Measurements from ENCODE around the gene ZDHHC14.
A peak's percentile ranks its signal among the peaks of the same experiment; 100 is the strongest.

Gene ZDHHC14

DNA sequence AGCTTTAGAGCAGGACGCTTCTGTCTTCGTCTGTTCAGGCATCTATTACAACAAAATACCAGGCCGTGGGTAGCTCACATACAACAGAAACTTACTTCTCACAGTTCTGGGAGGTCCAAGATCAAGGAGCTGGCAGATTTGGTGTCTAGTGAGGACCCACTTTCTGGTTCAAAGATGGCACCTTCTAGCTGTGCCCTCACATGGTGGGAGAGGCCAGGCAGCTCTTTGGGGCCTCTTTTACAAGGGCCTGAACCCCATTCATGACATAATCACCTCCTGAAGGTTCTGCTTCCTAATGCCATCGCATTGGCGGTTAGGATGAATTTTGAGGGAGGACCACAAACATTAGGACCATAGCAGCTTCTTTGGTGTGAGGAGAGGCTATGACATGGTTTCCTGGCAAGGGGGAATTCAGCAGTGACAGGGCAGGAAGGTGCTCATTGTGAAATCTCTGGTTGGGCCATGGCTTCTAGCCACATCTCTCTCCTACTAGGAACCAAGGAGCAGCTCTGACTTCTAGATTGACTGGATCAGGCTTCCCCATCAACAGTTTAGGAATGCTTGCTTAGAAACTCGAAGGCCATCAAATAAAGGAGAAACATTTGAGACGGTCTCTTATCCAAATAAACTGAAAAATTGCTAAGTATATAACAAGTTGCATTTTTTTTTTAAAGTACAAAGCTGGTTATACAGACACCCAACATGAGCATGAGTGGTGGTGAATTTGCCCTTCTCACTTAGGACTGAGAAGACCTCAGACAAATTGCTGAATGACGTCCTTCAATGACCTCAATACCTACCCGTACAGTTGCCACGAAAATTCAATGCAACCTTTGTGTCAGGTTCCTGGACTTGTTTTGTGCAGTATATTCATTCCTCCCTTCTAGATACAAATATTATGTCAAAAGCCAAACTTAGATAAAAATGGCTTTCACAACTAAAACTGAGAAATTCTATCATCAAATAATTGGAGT is 140.7 kb downstream of the ZDHHC14 start:
- no peak for DNase-seq

- DNase-seq: no peak
Observed at GRCh38 chr6:157522472-157522871, 141.5 kb downstream of the ZDHHC14 start.

- no peak for DNase-seq
Observed at GRCh38 chr6:157524735-157525134, 143.7 kb downstream of the ZDHHC14 start.

DNA sequence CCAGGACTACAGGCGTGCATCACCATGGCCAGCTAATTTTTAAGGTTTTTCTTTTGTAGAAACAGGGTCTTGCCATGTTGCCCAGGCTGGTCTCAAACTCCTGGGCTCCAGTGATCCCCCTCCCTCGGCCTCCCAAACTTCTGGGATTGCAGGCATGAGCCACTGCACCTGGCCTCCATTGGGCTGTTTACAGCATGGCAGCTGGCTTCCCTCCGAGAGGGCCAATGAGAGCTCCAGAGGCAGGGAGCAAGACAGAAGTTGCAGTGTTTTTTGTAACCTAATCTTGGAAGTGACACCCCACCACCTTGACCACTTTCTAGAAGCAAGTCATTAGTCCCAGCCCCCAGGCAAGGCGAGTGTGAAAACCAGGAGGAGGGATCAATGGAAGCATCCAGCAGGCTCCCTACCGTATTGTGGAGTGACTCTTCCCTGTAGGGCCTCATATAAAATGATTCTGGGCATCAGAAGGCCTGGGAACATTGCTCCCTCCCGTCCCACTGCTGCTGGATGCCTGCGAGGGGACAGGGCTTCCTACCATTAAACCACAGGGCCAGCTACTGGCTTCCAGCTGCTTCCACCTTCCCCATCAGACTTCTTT is 144.4 kb downstream of the ZDHHC14 start:
- DNase-seq: no peak

- DNase-seq: no peak
Observed at GRCh38 chr6:157525918-157526425, 145.0 kb downstream of the ZDHHC14 start.

- DNase-seq: no peak
Observed at GRCh38 chr6:157527471-157527907, 146.5 kb downstream of the ZDHHC14 start.

DNA sequence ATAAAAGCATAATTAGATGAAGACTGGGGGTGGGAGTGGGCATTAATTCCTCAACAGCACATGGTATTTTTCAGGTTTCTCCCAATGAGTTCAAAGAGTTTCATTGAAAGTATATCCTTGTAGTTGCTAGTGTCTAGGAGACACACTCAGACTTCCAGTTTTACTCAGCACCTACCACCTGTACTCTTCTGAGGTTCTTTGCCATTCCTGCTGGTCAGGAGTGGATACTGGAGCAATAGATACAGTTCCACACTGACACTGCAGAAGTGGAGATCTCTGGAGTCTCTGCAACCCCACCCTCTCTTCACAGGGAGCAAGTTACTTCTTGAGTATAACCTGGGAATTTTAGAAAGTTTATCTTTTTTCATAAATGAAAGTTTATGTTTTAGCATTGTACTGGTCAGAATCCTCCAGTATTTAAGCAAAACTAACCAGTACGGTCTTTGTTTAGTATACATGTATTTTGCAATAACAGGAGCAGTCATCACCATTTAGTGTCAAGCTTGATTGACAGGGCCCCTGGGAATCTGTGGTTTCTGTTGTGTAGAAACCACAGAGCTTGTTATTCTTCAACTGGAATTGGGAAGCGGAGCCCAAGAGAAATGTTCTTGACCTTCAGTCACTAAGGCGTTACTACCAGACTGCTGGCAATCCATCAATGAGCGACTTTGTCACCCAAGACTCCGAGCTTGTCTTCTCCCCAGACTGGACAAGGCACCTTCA is 148.1 kb downstream of the ZDHHC14 start:
- peak; percentile 52 for DNase-seq

DNA sequence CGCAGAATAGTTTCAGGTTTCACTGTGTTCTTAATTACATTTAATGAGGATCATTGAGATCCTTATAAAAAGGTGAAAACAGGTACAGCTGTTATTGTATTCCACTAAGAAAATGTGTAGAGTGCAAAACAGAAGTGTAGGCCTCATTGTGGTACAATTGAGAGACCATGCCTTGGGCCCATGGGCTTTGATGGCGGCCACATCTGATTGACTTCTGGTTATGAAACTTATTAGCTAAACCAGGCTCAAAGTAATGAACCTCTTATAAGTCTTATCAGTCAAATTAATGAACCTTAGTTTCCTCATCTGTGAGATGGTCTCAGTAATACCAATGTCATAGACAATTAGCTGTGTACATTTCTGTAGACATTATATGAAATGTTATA is 148.7 kb downstream of the ZDHHC14 start:
- no peak for DNase-seq

- no peak for DNase-seq
Observed at GRCh38 chr6:157530126-157530525, 149.1 kb downstream of the ZDHHC14 start.

DNA sequence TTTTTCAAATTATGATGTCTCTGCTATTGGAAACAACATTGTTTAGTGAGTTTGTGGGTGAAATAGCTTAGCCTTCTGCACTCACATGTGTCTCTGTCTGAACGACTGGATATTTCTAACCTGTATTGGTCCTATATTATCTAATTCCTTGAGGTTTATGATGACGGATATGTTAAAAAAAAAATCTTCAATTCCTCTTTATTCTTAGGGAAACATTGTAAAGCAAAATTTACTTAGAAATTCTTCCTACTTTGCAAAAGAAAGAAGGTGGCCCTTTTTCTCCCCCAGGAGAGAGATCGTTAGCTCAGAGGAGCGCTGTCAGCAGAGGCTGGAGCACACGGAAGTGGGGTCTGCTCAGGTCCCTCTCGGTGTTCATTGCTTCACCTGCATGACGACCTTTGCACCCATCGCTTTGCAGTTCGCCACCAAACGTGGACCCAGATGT is 149.8 kb downstream of the ZDHHC14 start:
- DNase-seq: no peak

DNA sequence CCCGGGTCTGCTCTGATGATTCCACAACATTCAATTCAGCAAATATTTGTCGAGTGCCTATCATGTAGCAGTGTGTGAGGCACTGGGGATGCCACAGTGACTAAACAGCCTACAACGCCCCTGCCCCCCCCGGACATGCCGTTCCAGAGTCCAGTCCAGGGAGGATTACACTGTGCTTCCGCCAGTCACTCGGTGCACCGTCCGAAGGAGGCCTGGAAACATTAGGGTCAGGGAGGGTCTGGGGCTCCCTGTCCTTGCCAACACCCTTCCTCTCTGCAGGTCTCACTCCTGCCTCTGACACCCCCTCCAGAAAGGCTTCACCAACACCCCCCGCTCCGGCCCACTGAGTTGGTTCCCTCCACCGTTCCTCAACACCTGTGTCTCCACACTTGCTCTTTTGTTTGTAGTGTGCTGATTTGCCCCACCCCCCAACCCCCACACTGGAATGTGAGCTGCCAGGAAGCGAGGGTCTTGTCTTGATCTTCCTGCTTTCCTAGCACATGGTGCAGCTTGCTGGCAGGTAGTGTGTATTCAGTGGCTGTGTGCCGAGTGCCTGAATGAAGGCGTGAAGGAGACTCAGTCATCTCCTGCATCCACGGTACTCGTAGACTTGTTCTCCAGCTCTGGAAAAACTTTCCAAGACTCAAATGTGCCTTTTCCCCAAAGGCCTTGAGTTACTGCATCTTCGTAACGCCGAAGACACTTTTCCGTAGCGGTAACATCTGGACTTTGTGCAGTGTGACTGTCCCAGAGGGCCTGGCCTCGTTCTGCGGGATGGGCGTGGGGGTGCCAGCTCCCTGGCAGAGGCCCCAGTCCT is 150.4 kb downstream of the ZDHHC14 start:
- no peak for DNase-seq

DNA sequence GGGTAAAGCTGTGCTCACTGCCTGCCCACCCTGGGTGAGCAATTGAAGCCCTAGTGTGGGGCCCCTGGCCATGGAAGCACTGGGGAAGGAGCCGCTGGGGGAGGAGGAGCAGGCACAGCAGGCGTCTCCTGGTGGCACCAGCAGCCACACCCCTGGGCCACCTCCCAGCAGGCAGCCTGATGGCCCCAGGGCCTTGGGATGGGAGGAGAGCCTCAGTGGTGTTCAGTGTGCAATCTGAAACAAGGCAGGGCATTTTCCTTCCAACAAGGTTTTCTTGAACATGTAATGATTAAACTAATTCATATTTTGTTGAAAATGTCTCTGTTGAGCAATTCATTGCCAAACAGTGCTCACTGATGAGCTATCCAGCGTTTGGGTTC is 151.0 kb downstream of the ZDHHC14 start:
- DNase-seq: no peak

GRCh38 chr6:157533048-157533871 is 152.3 kb downstream of the ZDHHC14 start:
- no peak for DNase-seq

GRCh38 chr6:157534134-157534871 is 153.3 kb downstream of the ZDHHC14 start:
- DNase-seq: no peak

- no peak for DNase-seq
Observed at GRCh38 chr6:157534977-157535339, 154.0 kb downstream of the ZDHHC14 start.

DNA sequence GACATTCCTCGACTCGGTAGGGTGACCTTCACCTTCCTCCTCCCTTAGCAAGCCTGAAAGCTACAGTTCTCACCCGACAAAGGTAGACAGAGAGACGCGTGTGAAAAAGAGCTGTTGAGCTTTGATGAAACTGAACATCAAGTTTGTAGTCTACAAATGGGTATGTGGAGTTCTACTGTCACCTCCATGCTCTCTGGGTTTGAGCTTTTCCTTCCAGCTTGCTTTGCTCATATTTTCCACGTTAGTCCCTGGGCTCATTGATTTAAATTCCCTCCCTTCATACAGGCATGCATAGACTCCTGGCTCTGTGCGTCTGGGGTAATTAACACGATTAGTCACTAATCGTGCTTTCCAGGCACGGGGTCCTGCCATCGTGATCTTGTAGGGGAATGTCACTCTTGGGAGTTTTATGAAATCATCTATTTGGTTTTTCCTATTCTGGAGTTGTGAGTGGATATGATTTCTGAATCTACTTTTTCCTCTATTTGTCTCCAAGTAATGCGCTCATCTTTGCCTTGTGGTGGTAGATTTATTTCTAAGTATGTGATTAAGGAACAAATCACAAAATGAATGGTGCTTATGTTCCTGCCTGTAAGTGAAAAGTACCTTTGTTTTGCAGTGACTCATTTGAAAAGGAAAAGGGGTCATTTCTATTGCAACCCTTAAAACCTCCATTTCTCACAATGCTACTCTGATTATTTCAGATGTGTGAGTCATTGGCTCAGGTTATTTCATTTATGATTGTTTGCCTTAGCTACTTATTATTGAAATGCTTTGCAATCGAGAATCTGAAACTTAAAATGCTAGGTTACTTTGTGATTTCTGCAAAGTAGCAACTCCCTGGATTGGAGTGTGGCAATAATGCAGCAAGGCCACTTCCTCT is 154.6 kb downstream of the ZDHHC14 start:
- DNase-seq: no peak

DNA sequence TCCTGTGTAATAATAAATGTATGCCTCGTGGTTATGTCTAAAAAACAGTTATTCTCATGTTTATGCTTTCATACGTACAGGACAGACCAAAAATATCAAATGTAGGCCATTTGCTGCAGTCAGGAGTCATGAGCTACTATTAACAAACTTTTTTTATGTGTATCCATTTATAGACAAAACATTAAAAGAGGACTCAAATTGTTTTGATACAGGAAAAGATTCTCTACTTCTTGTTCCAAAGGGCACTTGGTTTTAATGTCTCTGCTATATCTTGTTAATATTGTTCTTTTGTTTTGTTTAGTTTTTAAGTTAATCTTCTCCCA is 155.2 kb downstream of the ZDHHC14 start:
- DNase-seq: no peak

DNA sequence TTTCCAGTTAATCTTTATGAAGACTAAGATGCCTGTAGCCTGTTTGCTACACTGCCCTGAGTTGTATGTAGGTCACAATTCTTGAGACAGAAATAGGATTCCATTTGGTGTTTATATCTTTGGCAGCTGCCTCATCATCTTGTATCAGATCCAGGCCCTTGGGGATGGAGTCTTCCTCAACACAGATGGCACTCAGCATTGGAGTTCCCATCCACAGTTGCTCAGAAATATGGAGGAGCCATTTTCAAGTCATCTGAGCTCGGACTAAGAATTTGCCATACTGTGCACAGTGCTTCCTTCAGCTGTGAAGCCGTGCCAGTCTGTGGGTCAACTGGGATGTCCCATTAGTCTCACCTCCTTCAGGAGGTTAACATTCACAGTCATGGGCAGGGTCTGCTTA is 156.6 kb downstream of the ZDHHC14 start:
- no peak for DNase-seq

DNA sequence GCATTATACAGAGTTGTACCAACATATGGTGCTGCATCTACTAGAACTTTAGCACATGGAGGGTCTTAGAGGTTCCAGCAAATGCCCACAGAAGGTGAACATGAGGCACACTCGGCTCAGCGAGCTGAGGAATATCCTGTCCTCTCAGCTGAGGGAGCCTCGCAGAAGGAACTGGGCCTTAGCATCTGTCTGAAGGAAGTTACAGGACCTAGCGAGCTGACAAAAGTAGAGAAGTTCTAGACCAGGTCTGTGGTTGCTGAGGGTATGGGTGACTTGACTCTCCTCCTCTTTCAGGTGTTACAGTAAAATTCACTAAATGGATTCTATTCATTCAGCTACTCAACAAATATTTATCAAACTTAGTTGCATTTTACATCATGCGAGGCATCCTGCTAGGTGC is 157.2 kb downstream of the ZDHHC14 start:
- DNase-seq: no peak

DNA sequence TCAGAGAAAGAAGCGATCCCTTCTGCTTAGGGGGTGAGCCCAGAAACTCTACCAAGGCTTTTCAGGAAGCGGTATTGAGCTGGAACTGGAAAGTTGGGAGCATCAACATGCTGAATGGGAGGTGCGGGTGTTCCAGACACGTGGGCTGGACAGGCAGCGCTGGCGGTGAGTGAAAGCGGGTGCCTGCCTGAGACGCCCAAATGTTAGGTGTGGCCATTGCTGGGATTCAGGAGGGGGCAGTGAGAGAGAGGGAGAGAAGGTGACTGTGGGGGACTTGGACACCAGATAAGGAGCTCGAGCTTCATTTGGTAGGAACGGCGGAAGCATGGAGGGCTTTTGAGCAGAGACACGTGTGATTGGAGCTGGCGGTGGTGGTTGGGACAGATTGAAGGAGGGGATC is 157.7 kb downstream of the ZDHHC14 start:
- no peak for DNase-seq
